Neuronal stem cell (in vitro differentiated cells): Measurements from ENCODE around the gene PSMD3.
A peak's percentile ranks its signal among the peaks of the same experiment; 100 is the strongest.
"Not testable (repeated sequence)": the region's sequence is repeated elsewhere in the genome, so short reads cannot be mapped to it uniquely, and the experiment has no call there.

Source experiments
- DNase-seq: peaks from one replicate; pipeline ENCODE4 v3.0.0-alpha.2; 2013; ENCODE audit warnings: low spot score
- H2AFZ ChIP-seq: one replicate; pipeline ENCODE4 v1.6.1; 2013; ENCODE audit warnings: mild to moderate bottlenecking, low read length, inconsistent platforms
- H2AK5ac ChIP-seq: 2 replicates; pipeline ENCODE4 v1.6.1; 2013; ENCODE audit warnings: low read depth, mild to moderate bottlenecking, inconsistent platforms, low read length, moderate library complexity, mixed read lengths
- H2BK120ac ChIP-seq: 2 replicates; pipeline ENCODE4 v1.6.1; 2013; ENCODE audit warnings: low read depth, mild to moderate bottlenecking, inconsistent platforms, low read length, moderate library complexity, mixed read lengths
- H2BK12ac ChIP-seq: one replicate; pipeline ENCODE4 v1.6.1; 2013; ENCODE audit warnings: low read length, inconsistent platforms
- H2BK15ac ChIP-seq: 2 replicates; pipeline ENCODE4 v1.6.1; 2013; ENCODE audit warnings: mild to moderate bottlenecking, low read length, inconsistent platforms, mixed read lengths
- H2BK5ac ChIP-seq: one replicate; pipeline ENCODE4 v1.6.1; 2013; ENCODE audit warnings: inconsistent platforms, mild to moderate bottlenecking, low read length, moderate library complexity
- H3K14ac ChIP-seq: one replicate; pipeline ENCODE4 v1.6.1; 2013; ENCODE audit warnings: low read length, inconsistent platforms
- H3K18ac ChIP-seq: 2 replicates; pipeline ENCODE4 v1.6.1; 2013; ENCODE audit warnings: low read length, inconsistent platforms
- H3K23ac ChIP-seq: 2 replicates; pipeline ENCODE4 v1.6.1; 2013; ENCODE audit warnings: low read depth, mild to moderate bottlenecking, mixed read lengths, low read length, inconsistent platforms; ENCODE audit not compliant: poor library complexity
- H3K27ac ChIP-seq: replicated peaks from 3 replicates; pipeline ENCODE4 v1.5.1; 2013; ENCODE audit warnings: low read length, inconsistent platforms
- H3K27me3 ChIP-seq, 3 experiments: 2 replicates each; pipeline ENCODE4 v1.6.1; 2013; ENCODE audit warnings: low read length in 3 of 3, mild to moderate bottlenecking in 2 of 3, inconsistent platforms in 1 of 3, low read depth in 1 of 3, mixed read lengths in 1 of 3, moderate library complexity in 1 of 3; ENCODE audit not compliant: control insufficient read depth in 3 of 3, insufficient read depth in 3 of 3
- H3K36me3 ChIP-seq, 2 donors: replicated peaks in 1 of 2; 2 replicates each; pipeline ENCODE4 v1.6.1; 2013; ENCODE audit warnings: low read length in 2 of 2; ENCODE audit not compliant: control insufficient read depth in 2 of 2, insufficient read depth in 2 of 2
- H3K4ac ChIP-seq: 2 replicates; pipeline ENCODE4 v1.6.1; 2013; ENCODE audit warnings: inconsistent platforms, mild to moderate bottlenecking, low read length, moderate library complexity
- H3K4me1 ChIP-seq, 2 donors: 1 replicate in 1 of 2; 2 replicates in 1 of 2; pipeline ENCODE4 v1.6.1; 2013; ENCODE audit warnings: low read length in 2 of 2, low read depth in 1 of 2; ENCODE audit not compliant: control insufficient read depth in 2 of 2, insufficient read depth in 1 of 2
- H3K4me2 ChIP-seq: one replicate; pipeline ENCODE4 v1.6.1; 2013; ENCODE audit warnings: mild to moderate bottlenecking, low read length, inconsistent platforms; ENCODE audit not compliant: insufficient read depth, poor library complexity, severe bottlenecking
- H3K4me3 ChIP-seq, 2 donors: 2 replicates each; pipeline ENCODE4 v1.5.1; 2013; ENCODE audit warnings: low read length in 2 of 2, mild to moderate bottlenecking in 2 of 2, inconsistent platforms in 1 of 2, moderate library complexity in 1 of 2
- H3K79me1 ChIP-seq: one replicate; pipeline ENCODE4 v1.6.1; 2013; ENCODE audit warnings: low read depth, mild to moderate bottlenecking, inconsistent platforms, low read length, moderate library complexity
- H3K9ac ChIP-seq: one replicate; pipeline ENCODE4 v1.6.1; 2013; ENCODE audit warnings: mild to moderate bottlenecking, low read depth, low read length, inconsistent platforms; ENCODE audit not compliant: poor library complexity
- H3K9me3 ChIP-seq, 2 donors: replicated peaks in 1 of 2; 2 replicates each; pipeline versions ENCODE3 to v1.6.1; 2013; ENCODE audit warnings: low read length in 2 of 2, mild to moderate bottlenecking in 2 of 2, inconsistent platforms in 1 of 2, low read depth in 1 of 2, mixed read lengths in 1 of 2, moderate library complexity in 1 of 2; ENCODE audit not compliant: control insufficient read depth in 2 of 2, insufficient read depth in 1 of 2
- H4K8ac ChIP-seq: one replicate; pipeline ENCODE4 v1.6.1; 2013; ENCODE audit warnings: low read depth, mild to moderate bottlenecking, inconsistent platforms, low read length, moderate library complexity
- H4K91ac ChIP-seq: one replicate; pipeline ENCODE4 v1.6.1; 2013; ENCODE audit warnings: low read length, low read depth, mild to moderate bottlenecking, inconsistent platforms; ENCODE audit not compliant: poor library complexity
- WGBS, 2 donors: extraction: QIAGEN DNeasy Blood & Tissue Kit; methylation state at CpG; one replicate each; pipeline ENCODE4 v1.1.7; 2013; ENCODE audit warnings: missing lambda C conversion rate in 2 of 2, mixed read lengths in 1 of 2; ENCODE audit not compliant: insufficient read length in 2 of 2, insufficient replicate concordance in 1 of 2; ENCODE audit errors: extremely low coverage in 2 of 2; 5-methylcytosine and 5-hydroxymethylcytosine counted together

The PSMD3 gene

DNA sequence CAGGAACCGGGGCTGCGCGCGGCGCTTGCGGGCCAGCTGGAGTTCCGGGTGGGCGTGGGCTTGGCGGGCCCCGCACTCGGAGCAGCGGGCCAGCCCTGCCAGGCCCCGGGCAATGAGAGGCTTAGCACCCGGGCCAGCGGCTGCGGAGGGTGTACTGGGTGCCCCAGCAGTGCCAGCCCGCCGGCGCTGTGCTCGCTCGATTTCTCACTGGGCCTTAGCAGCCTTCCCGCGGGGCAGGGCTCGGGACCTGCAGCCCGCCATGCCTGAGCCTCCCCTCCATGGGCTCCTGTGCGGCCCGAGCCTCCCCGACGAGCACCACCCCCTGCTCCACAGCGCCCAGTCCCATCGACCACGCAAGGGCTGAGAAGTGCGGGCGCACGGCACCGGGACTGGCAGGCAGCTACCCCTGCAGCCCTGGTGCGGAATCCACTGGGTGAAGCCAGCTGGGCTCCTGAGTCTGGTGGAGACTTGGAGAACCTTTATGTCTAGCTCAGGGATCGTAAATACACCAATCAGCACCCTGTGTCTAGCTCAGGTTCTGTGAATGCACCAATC, 30.4 kb downstream of the PSMD3 start:
- not testable (repeated sequence) for H3K14ac ChIP-seq, H3K79me1 ChIP-seq, H2BK15ac ChIP-seq, H2BK5ac ChIP-seq, H2AK5ac ChIP-seq, H3K23ac ChIP-seq, H3K9ac ChIP-seq, H3K4me3 ChIP-seq, DNase-seq, H3K4me2 ChIP-seq, H3K27ac ChIP-seq, H3K4ac ChIP-seq, H4K91ac ChIP-seq, H4K8ac ChIP-seq, H3K27me3 ChIP-seq, H3K9me3 ChIP-seq, H2BK120ac ChIP-seq, H3K18ac ChIP-seq, H2BK12ac ChIP-seq, H3K4me1 ChIP-seq, H2AFZ ChIP-seq, H3K36me3 ChIP-seq
- no CpG with 5 or more reads among the region's 38 CpGs for WGBS, 2 donors

DNA sequence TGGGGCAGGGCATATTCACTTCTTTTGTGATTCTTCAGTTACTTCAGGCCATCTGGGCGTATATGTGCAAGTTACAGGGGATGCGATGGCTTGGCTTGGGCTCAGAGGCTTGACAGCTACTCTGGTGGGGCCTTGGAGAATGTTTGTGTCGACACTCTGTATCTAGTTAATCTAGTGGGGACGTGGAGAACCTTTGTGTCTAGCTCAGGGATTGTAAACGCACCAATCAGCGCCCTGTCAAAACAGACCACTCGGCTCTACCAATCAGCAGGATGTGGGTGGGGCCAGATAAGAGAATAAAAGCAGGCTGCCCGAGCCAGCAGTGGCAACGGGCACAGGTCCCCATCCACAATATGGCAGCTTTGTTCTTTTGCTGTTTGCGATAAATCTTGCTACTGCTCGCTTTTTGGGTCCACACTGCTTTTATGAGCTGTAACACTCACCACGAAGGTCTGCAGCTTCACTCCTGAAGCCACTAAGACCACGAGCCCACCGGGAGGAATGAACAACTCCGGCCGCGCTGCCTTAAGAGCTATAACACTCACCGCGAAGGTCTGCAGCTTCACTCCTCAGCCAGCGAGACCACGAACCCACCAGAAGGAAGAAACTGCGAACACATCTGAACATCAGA, 31.5 kb downstream of the PSMD3 start:
- not testable (repeated sequence) for H4K91ac ChIP-seq, H2BK12ac ChIP-seq, H2BK5ac ChIP-seq, H2BK120ac ChIP-seq, H2AK5ac ChIP-seq, H2BK15ac ChIP-seq, H3K79me1 ChIP-seq, DNase-seq, H3K27me3 ChIP-seq, H3K4me2 ChIP-seq, H3K4ac ChIP-seq, H3K18ac ChIP-seq, H3K23ac ChIP-seq, H2AFZ ChIP-seq, H3K36me3 ChIP-seq, H3K9me3 ChIP-seq, H3K4me1 ChIP-seq, H3K4me3 ChIP-seq, H3K14ac ChIP-seq, H4K8ac ChIP-seq, H3K9ac ChIP-seq, H3K27ac ChIP-seq
- no CpG with 5 or more reads among the region's 22 CpGs for WGBS, 2 donors

DNA sequence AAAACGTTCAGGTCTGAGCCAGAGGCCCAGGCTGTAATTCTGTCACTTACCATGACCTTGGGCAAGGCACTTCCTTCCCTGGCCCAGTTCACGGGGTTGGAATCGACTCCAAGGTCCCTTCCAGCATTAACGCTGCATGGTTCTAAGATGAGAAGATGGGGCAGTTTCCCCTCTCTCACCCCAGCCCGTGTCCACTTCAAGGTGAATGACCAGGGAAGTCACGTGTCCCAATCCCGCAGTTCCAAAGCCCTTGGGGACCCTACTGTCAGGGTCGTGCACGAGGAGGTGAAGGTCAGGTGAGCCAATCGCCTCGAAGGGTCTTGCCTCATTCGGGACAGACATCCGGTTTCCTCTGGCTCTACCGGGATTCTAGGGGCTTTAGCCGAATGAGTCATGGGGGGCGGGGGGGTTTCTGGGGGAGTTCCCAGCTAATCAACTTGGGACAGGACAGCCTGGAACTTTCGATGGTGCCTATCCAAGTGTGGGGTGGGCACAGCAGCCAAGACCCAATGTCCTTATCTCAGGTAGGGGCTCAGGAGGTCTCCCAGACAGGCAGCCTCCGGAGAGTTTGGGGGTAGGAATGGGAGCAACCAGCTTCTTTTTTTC, 33.9 kb downstream of the PSMD3 start:
- Histone ChIP-seq H3K9me3 (no peaks in the 10 kb centered on the region), H2BK120ac (no peak overlapping the region), H2BK15ac (peak overlapping the region; percentile 65), H3K14ac (no peak overlapping the region), H3K18ac (no peak overlapping the region), H3K4me2 (no peak overlapping the region), H2BK5ac (no peak overlapping the region), H3K4me3 (no peak overlapping the region), H3K23ac (no peak overlapping the region), H3K4me1 (peaks cover 17 to 20% of the 10 kb centered on the region in 2 donors), H3K9ac (no peak overlapping the region), H4K8ac (no peak overlapping the region), H2AFZ (peak overlapping the region; percentile 76), H3K27ac (no peak overlapping the region), H3K36me3 (peaks cover 3 to 13% of the 10 kb centered on the region in 2 donors), H2BK12ac (no peak overlapping the region), H3K79me1 (peaks cover 4% of the 10 kb centered on the region), H3K27me3 (no peaks in the 10 kb centered on the region), H2AK5ac (peak overlapping the region; percentile 19), H4K91ac (no peak overlapping the region), H3K4ac (no peak overlapping the region)
- WGBS, 2 donors, result no CpG with 5 or more reads among the region's 18 CpGs
- no peak for DNase-seq
